GM23248 (cell line): ENCODE results near the gene MEX3D.

ENCODE experiments used
- EZH2 ChIP-seq: fragments of 200-600 bp; sonication (generic); IDR thresholded peaks from 2 replicates; pipeline ENCODE4 v1.6.1; 2018; ENCODE audit warnings: antibody characterized with exemption, mild to moderate bottlenecking; ENCODE audit not compliant: insufficient read depth, poor library complexity, severe bottlenecking
- EZH2phosphoT487 ChIP-seq: fragments of 200-600 bp; sonication (generic); IDR thresholded peaks from 2 replicates; pipeline ENCODE4 v1.6.1; 2018; ENCODE audit warnings: antibody characterized with exemption, moderate library complexity, mild to moderate bottlenecking, low read depth; ENCODE audit not compliant: insufficient read depth

DNA sequence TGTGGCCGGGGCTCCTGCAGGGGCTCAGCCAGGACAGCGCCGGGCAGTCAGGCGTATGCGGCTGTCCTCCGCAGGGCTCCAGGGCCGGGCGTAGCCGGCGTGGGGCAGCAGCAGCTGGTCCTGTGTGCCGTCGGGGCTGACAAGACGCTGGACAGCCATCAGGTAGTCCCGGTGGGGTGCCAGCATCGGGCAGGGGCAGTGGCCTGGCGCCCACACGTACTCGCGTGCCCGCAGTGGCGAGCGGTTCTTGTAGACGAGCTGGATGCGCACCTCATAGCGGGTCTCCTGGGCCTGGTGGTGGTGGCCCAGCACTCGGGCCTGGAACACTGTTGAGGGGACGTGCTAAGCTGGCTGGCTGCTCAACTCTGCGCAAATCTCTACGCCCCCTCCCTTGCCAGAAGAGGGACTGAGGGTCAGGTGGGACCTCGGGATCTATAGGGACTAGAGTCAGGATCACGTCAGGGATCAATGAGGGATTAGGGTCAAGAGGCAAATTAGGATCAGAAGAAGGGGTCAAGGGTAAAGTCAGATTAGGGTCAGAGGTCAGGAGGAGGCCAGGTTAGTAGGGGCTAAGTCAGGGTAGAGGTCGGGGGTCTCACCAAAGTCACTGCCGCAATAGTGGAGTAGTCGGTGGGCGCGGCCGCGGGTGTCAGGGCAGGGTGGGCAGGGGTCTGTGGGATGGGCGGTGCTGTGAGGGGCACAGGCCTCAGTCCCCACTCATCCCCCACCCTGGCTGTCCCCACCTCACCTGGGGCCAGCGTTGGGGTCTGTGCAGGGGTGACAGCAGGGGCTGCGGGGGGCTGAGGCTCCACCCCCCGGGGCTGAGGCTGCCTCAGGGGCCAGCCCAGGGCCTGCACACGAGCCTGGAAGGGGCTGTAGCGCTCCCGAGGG, 61.9 kb downstream of the MEX3D start:
- TF ChIP-seq EZH2 (no peak), EZH2phosphoT487 (no peak)
